Testis (tissue), 2 donors: ENCODE data around the gene ZBTB7C.

ENCODE experiments used
- POLR2A ChIP-seq: fragments of 450-650 bp; IDR thresholded peaks from one replicate; pipeline ENCODE4 v1.6.1; 2017; ENCODE audit warnings: antibody characterized with exemption, mild to moderate bottlenecking, moderate library complexity
- TF ChIP-seq, protein P1 (sequence below), 3 experiments: fragments of 450-650 bp in 2 of 3; fragments of 200-600 bp in 1 of 3; sonication (generic) in 1 of 3; IDR thresholded peaks; one replicate each; pipeline ENCODE4 v1.5.1; 2016 to 2019; ENCODE audit warnings: antibody characterized with exemption in 3 of 3, mild to moderate bottlenecking in 2 of 3, moderate library complexity in 1 of 3

DNA sequence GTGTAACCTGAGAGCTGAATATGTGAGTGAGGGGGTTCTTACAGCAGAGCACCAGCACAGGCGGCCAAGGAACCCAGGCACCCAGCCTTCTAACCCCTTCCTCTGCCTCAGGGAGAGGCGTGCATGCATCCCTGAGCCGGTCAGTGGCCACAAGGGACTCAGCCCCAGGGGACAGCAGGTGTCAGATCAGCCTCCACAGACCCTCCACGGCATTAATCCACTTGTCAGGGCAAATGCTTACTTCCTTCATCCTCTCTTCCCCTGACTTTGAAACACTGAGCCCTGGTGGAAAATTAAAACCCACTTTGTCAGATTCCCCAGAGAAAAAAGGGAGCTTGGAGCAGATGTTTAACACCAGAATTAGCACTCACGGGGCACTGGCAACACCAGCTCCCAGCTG lies 418.2 kb downstream of the ZBTB7C start:
- TF ChIP-seq, protein P1, sequence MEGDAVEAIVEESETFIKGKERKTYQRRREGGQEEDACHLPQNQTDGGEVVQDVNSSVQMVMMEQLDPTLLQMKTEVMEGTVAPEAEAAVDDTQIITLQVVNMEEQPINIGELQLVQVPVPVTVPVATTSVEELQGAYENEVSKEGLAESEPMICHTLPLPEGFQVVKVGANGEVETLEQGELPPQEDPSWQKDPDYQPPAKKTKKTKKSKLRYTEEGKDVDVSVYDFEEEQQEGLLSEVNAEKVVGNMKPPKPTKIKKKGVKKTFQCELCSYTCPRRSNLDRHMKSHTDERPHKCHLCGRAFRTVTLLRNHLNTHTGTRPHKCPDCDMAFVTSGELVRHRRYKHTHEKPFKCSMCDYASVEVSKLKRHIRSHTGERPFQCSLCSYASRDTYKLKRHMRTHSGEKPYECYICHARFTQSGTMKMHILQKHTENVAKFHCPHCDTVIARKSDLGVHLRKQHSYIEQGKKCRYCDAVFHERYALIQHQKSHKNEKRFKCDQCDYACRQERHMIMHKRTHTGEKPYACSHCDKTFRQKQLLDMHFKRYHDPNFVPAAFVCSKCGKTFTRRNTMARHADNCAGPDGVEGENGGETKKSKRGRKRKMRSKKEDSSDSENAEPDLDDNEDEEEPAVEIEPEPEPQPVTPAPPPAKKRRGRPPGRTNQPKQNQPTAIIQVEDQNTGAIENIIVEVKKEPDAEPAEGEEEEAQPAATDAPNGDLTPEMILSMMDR (IDR thresholded peaks at IDR 0.05), result no peak
- TF ChIP-seq POLR2A, result no peak
